Natural killer cell (primary cell): ENCODE results near the gene AGPAT3. TPM values are rescaled to one million over a fixed set of nuclear protein-coding genes. Genes with fewer than 3 reads are reported as not detected.

Source experiments
- ATAC-seq, 3 donors: fragments of 150-1000 bp in 2 of 3; fragments of 200-7000 bp in 1 of 3; cut with Tn5 transposase; 1 replicate in 1 of 3; 2 replicates in 2 of 3; pipeline ENCODE4 v1.10.0; 2021; ENCODE audit warnings: mild to moderate bottlenecking in 2 of 3, moderate library complexity in 2 of 3
- DNase-seq, 2 donors: peaks; one replicate each; pipeline versions ENCODE4 v3.0.0 to v3.0.0-alpha.2; 2013 to 2021; ENCODE audit warnings: mixed read lengths in 1 of 2
- H3K27ac ChIP-seq: one replicate; pipeline ENCODE4 v1.5.1; 2013; ENCODE audit warnings: mild to moderate bottlenecking, low read length
- H3K27me3 ChIP-seq: one replicate; pipeline ENCODE4 v1.6.1; 2013; ENCODE audit warnings: low read length; ENCODE audit not compliant: control insufficient read depth, insufficient read depth
- H3K36me3 ChIP-seq: one replicate; pipeline ENCODE4 v1.6.1; 2013; ENCODE audit warnings: low read length; ENCODE audit not compliant: control insufficient read depth, insufficient read depth
- H3K4me1 ChIP-seq: one replicate; pipeline ENCODE4 v1.6.1; 2013; ENCODE audit warnings: low read length; ENCODE audit not compliant: control insufficient read depth, insufficient read depth
- H3K4me3 ChIP-seq: one replicate; pipeline ENCODE4 v1.5.1; 2013; ENCODE audit warnings: low read length
- H3K9me3 ChIP-seq: one replicate; pipeline ENCODE4 v1.6.1; 2013; ENCODE audit warnings: low read length; ENCODE audit not compliant: control insufficient read depth, insufficient read depth
- H3K27ac Mint-ChIP-seq, 2 donors: one replicate each; pipeline ENCODE4 v1.8.0; 2022; ENCODE audit warnings: mild to moderate bottlenecking in 2 of 2, mixed read lengths in 2 of 2, moderate library complexity in 1 of 2
- H3K27me3 Mint-ChIP-seq, 2 donors: one replicate each; pipeline ENCODE4 v1.8.0; 2022; ENCODE audit warnings: low read depth in 2 of 2, mixed read lengths in 2 of 2
- H3K36me3 Mint-ChIP-seq: one replicate; pipeline ENCODE4 v1.8.0; 2022; ENCODE audit warnings: mixed read lengths
- H3K4me1 Mint-ChIP-seq, 2 donors: one replicate each; pipeline ENCODE4 v1.8.0; 2022; ENCODE audit warnings: mixed read lengths in 2 of 2
- H3K4me3 Mint-ChIP-seq: one replicate; pipeline ENCODE4 v1.8.0; 2022; ENCODE audit warnings: mild to moderate bottlenecking, moderate library complexity, mixed read lengths
- H3K9me3 Mint-ChIP-seq, 2 donors: one replicate each; pipeline ENCODE4 v1.8.0; 2022; ENCODE audit warnings: mixed read lengths in 2 of 2
- WGBS: methylation state at CpG from one replicate; pipeline ENCODE4 v1.1.7; 2013; ENCODE audit warnings: missing lambda C conversion rate; ENCODE audit not compliant: insufficient coverage; 5-methylcytosine and 5-hydroxymethylcytosine counted together
- intact Hi-C: fragments of 100-400 bp; cut with micrococcal nuclease; formaldehyde crosslinking; loops from one replicate; pipeline ENCODE4 v1.14.2; 2022
- total RNA-seq, 4 donors: library from RNA; stranded (reverse); fragments of 120-200 nt in 1 of 4; gene quantifications; one replicate each; pipeline versions ENCODE4 v1.2.3 to v1.2.4, GENCODE V29; 2013 to 2022
- TF ChIP-seq, protein P1 (sequence below): fragments of 200-600 bp; IDR thresholded peaks from one replicate; pipeline ENCODE4 v1.8.0; 2022; ENCODE audit warnings: antibody characterized with exemption

Gene AGPAT3
- total RNA-seq, 3 donors from 2014 or later (not counting 1 experiment from before 2014, with no cell fraction given), result 39.5 to 45.7 (median 42.3) TPM

DNA sequence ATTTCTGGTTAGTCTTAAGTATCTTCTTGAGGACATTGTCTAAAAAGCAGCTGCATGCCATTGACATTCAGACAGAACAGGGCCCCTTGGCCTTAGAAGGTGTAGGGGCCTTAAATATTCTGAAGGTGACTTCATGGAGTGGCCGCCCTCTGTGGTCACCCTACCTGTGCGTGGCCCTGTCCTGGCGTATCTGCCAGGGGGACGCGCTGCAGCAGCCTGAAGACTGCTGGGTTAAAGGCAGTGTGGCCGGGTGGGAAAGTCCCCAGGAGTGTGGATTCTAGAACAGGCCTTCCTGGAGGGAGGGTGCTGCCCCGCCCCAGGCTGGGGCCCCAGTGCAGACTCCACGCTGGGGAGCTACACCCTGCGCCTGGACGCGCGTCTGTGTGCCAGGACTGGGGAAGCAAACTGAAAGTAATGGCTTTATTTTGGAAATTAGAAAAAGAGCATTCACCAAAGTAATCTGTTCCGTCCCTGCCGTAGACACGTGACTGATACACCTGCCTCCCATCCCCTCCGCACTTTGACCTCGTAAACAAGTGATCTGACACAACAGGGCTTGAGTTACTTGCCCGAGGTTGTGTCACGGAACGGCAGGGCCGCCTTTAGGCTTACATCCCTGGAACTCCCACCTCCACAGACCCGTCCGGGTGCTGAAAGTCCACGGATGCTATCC, 1.8 kb downstream of the AGPAT3 start:
- TF ChIP-seq, protein P1, sequence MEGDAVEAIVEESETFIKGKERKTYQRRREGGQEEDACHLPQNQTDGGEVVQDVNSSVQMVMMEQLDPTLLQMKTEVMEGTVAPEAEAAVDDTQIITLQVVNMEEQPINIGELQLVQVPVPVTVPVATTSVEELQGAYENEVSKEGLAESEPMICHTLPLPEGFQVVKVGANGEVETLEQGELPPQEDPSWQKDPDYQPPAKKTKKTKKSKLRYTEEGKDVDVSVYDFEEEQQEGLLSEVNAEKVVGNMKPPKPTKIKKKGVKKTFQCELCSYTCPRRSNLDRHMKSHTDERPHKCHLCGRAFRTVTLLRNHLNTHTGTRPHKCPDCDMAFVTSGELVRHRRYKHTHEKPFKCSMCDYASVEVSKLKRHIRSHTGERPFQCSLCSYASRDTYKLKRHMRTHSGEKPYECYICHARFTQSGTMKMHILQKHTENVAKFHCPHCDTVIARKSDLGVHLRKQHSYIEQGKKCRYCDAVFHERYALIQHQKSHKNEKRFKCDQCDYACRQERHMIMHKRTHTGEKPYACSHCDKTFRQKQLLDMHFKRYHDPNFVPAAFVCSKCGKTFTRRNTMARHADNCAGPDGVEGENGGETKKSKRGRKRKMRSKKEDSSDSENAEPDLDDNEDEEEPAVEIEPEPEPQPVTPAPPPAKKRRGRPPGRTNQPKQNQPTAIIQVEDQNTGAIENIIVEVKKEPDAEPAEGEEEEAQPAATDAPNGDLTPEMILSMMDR, result no peak
- no peak overlapping the region for H3K4me3 ChIP-seq
- H3K4me3 Mint-ChIP-seq, result peak overlapping the region; percentile 84
- H3K9me3 Mint-ChIP-seq, result no peaks in the 10 kb centered on the region
- peak overlapping the region; percentile 38 for H3K27ac ChIP-seq
- no peaks in the 10 kb centered on the region for H3K36me3 Mint-ChIP-seq
- no peaks in the 10 kb centered on the region for H3K27me3 Mint-ChIP-seq
- H3K27me3 ChIP-seq, result no peaks in the 10 kb centered on the region
- H3K4me1 ChIP-seq, result peaks cover 21% of the 10 kb centered on the region
- 75% methylated on average over 24 of the region's 24 CpGs for WGBS
- no peaks in the 10 kb centered on the region for H3K9me3 ChIP-seq
- ATAC-seq (no peak), DNase-seq (peak in 1 of 2 donors; percentile 81)
- peak overlapping the region; percentile 56 to 77 for H3K27ac Mint-ChIP-seq
- intact Hi-C loops, result loop anchor here (5.0 kb wide), 1 partner anchor 51 kb away; no protein-coding TSS in a partner anchor
- H3K36me3 ChIP-seq, result no peaks in the 10 kb centered on the region
- H3K4me1 Mint-ChIP-seq, result peaks cover 24 to 37% of the 10 kb centered on the region in 2 donors

DNA sequence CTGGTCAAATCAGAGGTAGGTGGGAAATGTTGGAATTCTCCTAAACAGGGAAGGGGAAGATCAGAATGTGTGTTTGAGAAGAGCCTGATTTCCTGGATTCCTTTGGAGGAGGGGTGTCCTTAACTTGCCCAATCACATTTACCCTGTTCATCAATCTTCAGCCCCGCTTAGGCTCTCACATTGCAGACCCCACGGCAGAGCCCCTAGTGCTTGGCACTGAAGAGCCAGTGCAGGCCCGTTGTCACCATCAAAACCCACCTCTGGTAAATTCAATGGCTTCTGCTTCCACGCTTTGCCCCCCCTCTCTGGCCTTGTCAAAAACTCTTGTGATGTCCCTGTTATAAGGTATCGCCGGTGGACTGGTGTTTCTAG, 2.3 kb downstream of the AGPAT3 start:
- H3K9me3 Mint-ChIP-seq, result no peaks in the 10 kb centered on the region
- Histone ChIP-seq H3K27ac (peak overlapping the region; percentile 5), H3K4me3 (no peak overlapping the region), H3K27me3 (no peaks in the 10 kb centered on the region), H3K9me3 (no peaks in the 10 kb centered on the region), H3K4me1 (peaks cover 21% of the 10 kb centered on the region), H3K36me3 (no peaks in the 10 kb centered on the region)
- TF ChIP-seq, protein P1, result no peak
- peak overlapping the region; percentile 40 to 41 for H3K27ac Mint-ChIP-seq
- H3K27me3 Mint-ChIP-seq, result no peaks in the 10 kb centered on the region
- peaks cover 24 to 37% of the 10 kb centered on the region in 2 donors for H3K4me1 Mint-ChIP-seq
- DNase-seq (no peak), ATAC-seq (no peak)
- intact Hi-C loops, result loop anchor here (5.0 kb wide), 1 partner anchor 50 kb away; no protein-coding TSS in a partner anchor
- WGBS, result 83% methylated on average over 6 of the region's 6 CpGs
- H3K4me3 Mint-ChIP-seq, result peak overlapping the region; percentile 54
- H3K36me3 Mint-ChIP-seq, result no peaks in the 10 kb centered on the region

DNA sequence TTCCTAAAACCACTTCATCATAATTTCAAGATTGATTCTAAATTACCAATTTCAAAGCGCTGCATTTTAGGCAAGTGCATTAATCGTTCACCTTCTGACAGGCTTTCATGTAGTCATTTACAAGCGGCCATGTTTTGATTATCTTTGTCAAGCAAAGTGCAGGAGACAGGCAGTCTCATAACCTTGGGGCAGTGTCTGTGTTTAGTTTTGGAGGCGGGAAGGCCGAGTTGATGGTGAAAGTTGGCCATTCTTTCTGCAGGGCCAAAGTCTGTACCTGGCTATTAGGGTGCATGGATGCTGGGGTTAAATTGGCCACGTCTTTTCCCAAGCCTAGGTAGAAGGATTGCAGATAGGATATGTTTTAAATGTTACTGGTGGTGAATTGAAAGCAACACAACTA, 2.9 kb downstream of the AGPAT3 start:
- 89% methylated on average over 6 of the region's 6 CpGs for WGBS
- DNase-seq, result no peak
- no peaks in the 10 kb centered on the region for H3K9me3 Mint-ChIP-seq
- no peaks in the 10 kb centered on the region for H3K36me3 ChIP-seq
- H3K27me3 ChIP-seq, result no peaks in the 10 kb centered on the region
- no peaks in the 10 kb centered on the region for H3K27me3 Mint-ChIP-seq
- peaks cover 24% of the 10 kb centered on the region for H3K4me1 ChIP-seq
- TF ChIP-seq, protein P1, result no peak
- ATAC-seq, result no peak
- intact Hi-C loops, result loop anchor here (5.0 kb wide), 1 partner anchor 49 kb away; no protein-coding TSS in a partner anchor
- H3K4me3 Mint-ChIP-seq, result peak overlapping the region; percentile 54
- H3K27ac ChIP-seq, result no peak overlapping the region
- no peak overlapping the region for H3K4me3 ChIP-seq
- H3K4me1 Mint-ChIP-seq, result peaks cover 29 to 43% of the 10 kb centered on the region in 2 donors
- no peaks in the 10 kb centered on the region for H3K9me3 ChIP-seq
- no peaks in the 10 kb centered on the region for H3K36me3 Mint-ChIP-seq
- peak overlapping the region; percentile 40 to 41 for H3K27ac Mint-ChIP-seq
